Osteoblast (primary cell): ENCODE data around the gene RNF150. TPM values are rescaled to one million over a fixed set of nuclear protein-coding genes. Genes with fewer than 3 reads are reported as not detected.

Experiments used
- DNase-seq: peaks from one replicate; pipeline ENCODE4 v3.0.0; 2011; ENCODE audit warnings: low spot score, mixed read lengths; ENCODE audit not compliant: insufficient read length; ENCODE audit errors: missing footprints
- H2AFZ ChIP-seq: 2 replicates; pipeline ENCODE4 v1.6.0; 2011; ENCODE audit warnings: mild to moderate bottlenecking, low read length
- H3K27ac ChIP-seq: 2 replicates; pipeline ENCODE4 v1.5.1; 2011; ENCODE audit warnings: mild to moderate bottlenecking, low read depth, low read length, moderate library complexity
- H3K27me3 ChIP-seq: 2 replicates; pipeline ENCODE4 v1.6.0; 2012; ENCODE audit warnings: mild to moderate bottlenecking, control low read depth, inconsistent platforms, low read length, moderate library complexity; ENCODE audit not compliant: insufficient read depth
- H3K36me3 ChIP-seq: 2 replicates; pipeline ENCODE4 v1.5.1; 2011; ENCODE audit warnings: mild to moderate bottlenecking, low read length, control low read depth, moderate library complexity; ENCODE audit not compliant: insufficient read depth
- H3K4me1 ChIP-seq: 2 replicates; pipeline ENCODE4 v1.5.1; 2011; ENCODE audit warnings: mild to moderate bottlenecking, low read length, control low read depth, moderate library complexity; ENCODE audit not compliant: insufficient read depth
- H3K4me2 ChIP-seq: 2 replicates; pipeline ENCODE4 v1.6.0; 2011; ENCODE audit warnings: mild to moderate bottlenecking, low read length; ENCODE audit not compliant: insufficient read depth
- H3K4me3 ChIP-seq: fragments of 200-600 bp; sonication (generic); 3 replicates; pipeline ENCODE4 v1.5.1; 2012; ENCODE audit warnings: mild to moderate bottlenecking, low read length, inconsistent platforms; ENCODE audit not compliant: insufficient read depth
- H3K79me2 ChIP-seq: 2 replicates; pipeline ENCODE4 v1.6.0; 2012; ENCODE audit warnings: mild to moderate bottlenecking, low read length, control low read depth, inconsistent platforms; ENCODE audit not compliant: insufficient read depth
- H3K9me3 ChIP-seq: 2 replicates; pipeline ENCODE4 v1.5.1; 2011; ENCODE audit warnings: low read depth, low read length, control low read depth
- H4K20me1 ChIP-seq: 2 replicates; pipeline ENCODE4 v1.6.0; 2012; ENCODE audit warnings: mild to moderate bottlenecking, low read length, control low read depth; ENCODE audit not compliant: insufficient read depth
- CTCF ChIP-seq: IDR thresholded peaks from 2 replicates; pipeline ENCODE4 v1.5.1; 2011; ENCODE audit warnings: mild to moderate bottlenecking, low read depth, low read length, moderate library complexity; ENCODE audit errors: extremely low read depth
- total RNA-seq: library from RNA; depleted of rRNA; stranded (reverse); fragments of >200 nt; gene quantifications from 2 replicates; pipeline ENCODE4 v1.2.3, GENCODE V29; 2012

The RNF150 gene
- total RNA-seq, 1 donor = 13.4 TPM

GRCh38 chr4:141153751-141154510 lies 20.7 kb upstream of the RNF150 start:
- no peaks in the 10 kb centered on the region for H3K9me3 ChIP-seq
- no peak for DNase-seq

GRCh38 chr4:141144207-141144606 lies 10.9 kb upstream of the RNF150 start:
- Histone ChIP-seq H3K4me2 (no peak overlapping the region), H3K27me3 (no peaks in the 10 kb centered on the region), H3K36me3 (no peaks in the 10 kb centered on the region), H4K20me1 (no peaks in the 10 kb centered on the region), H3K9me3 (no peaks in the 10 kb centered on the region), H2AFZ (no peak overlapping the region), H3K4me1 (no peaks in the 10 kb centered on the region), H3K4me3 (no peak overlapping the region), H3K27ac (no peak overlapping the region), H3K79me2 (no peaks in the 10 kb centered on the region)
- DNase-seq = no peak
- no peak for TF ChIP-seq CTCF

More at GRCh38 chr4:141153751-141154510, 20.7 kb upstream of the RNF150 start:
- no peak overlapping the region for H3K4me3 ChIP-seq
- no peak overlapping the region for H2AFZ ChIP-seq
- H3K36me3 ChIP-seq = no peaks in the 10 kb centered on the region
- H3K4me2 ChIP-seq = no peak overlapping the region
- H4K20me1 ChIP-seq = no peaks in the 10 kb centered on the region
- no peaks in the 10 kb centered on the region for H3K27me3 ChIP-seq
- no peaks in the 10 kb centered on the region for H3K4me1 ChIP-seq
- no peak for TF ChIP-seq CTCF
- no peak overlapping the region for H3K27ac ChIP-seq
- no peaks in the 10 kb centered on the region for H3K79me2 ChIP-seq

GRCh38 chr4:141142423-141142822 lies 9.2 kb upstream of the RNF150 start:
- H4K20me1 ChIP-seq = no peaks in the 10 kb centered on the region
- H3K79me2 ChIP-seq = no peaks in the 10 kb centered on the region
- H3K27ac ChIP-seq = no peak overlapping the region
- no peak overlapping the region for H3K4me3 ChIP-seq
- no peaks in the 10 kb centered on the region for H3K36me3 ChIP-seq
- no peak for DNase-seq
- H3K27me3 ChIP-seq = peaks cover 3% of the 10 kb centered on the region
- no peaks in the 10 kb centered on the region for H3K9me3 ChIP-seq
- H2AFZ ChIP-seq = no peak overlapping the region
- H3K4me1 ChIP-seq = no peaks in the 10 kb centered on the region
- no peak overlapping the region for H3K4me2 ChIP-seq
- TF ChIP-seq CTCF = no peak

- no peak for TF ChIP-seq CTCF
- no peak overlapping the region for H3K4me3 ChIP-seq
Measured at GRCh38 chr4:141140391-141141200, 7.3 kb upstream of the RNF150 start.

More at GRCh38 chr4:141140391-141141200, 7.3 kb upstream of the RNF150 start:
- H3K79me2 ChIP-seq = no peaks in the 10 kb centered on the region
- H3K36me3 ChIP-seq = no peaks in the 10 kb centered on the region
- no peaks in the 10 kb centered on the region for H3K4me1 ChIP-seq
- H2AFZ ChIP-seq = no peak overlapping the region
- H3K27me3 ChIP-seq = peaks cover 18% of the 10 kb centered on the region
- no peak overlapping the region for H3K27ac ChIP-seq
- H3K9me3 ChIP-seq = no peaks in the 10 kb centered on the region
- no peak overlapping the region for H3K4me2 ChIP-seq
- no peak for DNase-seq
- H4K20me1 ChIP-seq = no peaks in the 10 kb centered on the region
